NCI-H510A (cell line): ENCODE measurements around the gene TBC1D3G.
"Not testable (repeated sequence)": the region's sequence is repeated elsewhere in the genome, so short reads cannot be mapped to it uniquely, and the experiment has no call there.

Experiments used
- DNase-seq: peaks from one replicate; lab custom pipeline; 2025; lab: John Stamatoyannopoulos, UW

Gene TBC1D3G

DNA sequence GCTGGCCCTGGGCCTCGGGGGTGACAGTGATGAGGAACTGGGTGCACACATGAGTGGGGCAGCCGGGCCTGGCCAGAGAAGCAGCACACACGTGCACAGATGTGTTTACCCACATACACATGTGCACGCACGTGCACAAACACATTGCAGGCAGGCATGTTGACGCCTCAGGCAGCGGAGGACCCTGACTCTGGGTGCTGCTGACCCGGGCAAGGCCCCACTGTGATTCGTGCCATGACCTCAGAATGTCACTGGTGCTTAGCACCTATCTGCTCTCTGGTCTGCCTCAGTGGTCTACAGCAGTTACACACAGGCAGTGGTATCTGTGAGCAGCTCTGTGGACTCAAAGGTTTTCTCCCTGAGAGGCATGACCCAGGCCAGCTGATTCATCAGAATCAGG lies at the start of gene TBC1D3G:
TSS of gene TBC1D3G (plus strand) at position 301 of the 400 bp plus-strand sequence. CDS start 1,528 bp downstream, outside the sequence.
- not testable (repeated sequence) for DNase-seq

DNA sequence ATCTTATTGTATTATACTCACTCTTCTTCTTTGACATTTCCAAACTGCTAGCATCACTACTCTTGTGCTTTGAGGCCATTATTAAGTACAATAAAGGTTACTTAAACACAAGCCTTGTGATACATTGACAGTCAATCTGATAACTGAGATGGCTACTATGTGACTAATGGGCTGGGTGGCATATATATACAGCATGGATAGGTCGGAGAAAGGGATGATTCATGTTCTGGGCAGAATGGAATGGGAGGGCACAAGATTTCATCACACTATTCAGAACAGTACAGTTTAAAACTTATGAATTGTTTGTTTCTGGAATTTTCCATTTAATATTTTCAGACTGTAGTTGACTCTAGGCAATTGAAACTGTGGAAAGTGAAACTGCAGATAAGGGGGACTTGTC lies 40.4 kb upstream of the TBC1D3G start:
- not testable (repeated sequence) for DNase-seq

DNA sequence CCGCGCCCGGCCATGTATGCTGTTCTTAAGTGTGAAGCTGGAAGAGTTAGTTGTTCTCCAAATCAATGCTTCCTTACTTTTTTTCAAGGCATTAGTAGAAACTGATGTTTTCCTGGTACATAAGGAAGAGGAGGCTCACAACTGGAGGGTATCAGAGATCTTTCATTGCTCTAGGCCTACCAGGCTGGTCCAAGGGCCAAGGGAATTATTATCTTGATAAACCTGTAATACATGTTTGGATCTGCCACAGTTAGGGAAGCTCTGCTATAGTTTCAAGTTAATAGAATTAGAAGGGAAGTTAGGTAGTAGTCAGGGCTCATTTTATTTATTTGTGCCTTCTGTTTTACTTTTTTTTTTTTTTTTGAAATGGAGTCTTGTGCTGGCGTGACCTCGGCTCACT lies 39.5 kb upstream of the TBC1D3G start:
- DNase-seq = not testable (repeated sequence)

DNA sequence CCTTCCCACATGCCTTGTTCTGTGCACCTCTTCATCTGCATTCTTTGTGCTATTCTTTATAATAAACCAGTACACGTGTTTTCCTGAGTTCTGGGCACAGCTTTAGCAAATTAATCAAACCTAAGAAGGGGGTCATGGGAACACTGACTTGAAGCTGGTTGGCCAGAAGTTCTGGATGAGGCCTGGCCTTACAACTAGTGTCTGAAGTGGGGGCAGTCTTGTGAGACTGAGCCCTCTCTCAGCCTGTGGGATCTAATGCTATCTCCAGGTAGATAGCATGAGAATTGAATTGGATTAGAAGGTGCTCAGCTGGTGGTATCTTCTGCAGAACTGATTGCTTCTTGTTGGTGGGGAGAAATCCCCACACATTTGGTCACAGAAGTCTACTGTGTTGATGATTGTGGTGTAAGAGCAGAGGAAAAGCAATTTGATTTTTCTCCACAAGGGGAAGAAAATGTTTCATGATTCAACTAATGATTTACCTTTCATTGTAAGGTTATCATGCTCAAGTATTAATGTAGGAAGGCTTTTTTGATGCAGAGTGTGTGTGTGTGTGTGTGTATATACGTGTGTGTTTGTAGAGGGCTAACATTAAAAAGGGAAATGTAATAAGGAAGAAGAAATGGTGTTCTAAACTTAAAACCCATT lies 33.6 kb upstream of the TBC1D3G start:
- DNase-seq = not testable (repeated sequence)

DNA sequence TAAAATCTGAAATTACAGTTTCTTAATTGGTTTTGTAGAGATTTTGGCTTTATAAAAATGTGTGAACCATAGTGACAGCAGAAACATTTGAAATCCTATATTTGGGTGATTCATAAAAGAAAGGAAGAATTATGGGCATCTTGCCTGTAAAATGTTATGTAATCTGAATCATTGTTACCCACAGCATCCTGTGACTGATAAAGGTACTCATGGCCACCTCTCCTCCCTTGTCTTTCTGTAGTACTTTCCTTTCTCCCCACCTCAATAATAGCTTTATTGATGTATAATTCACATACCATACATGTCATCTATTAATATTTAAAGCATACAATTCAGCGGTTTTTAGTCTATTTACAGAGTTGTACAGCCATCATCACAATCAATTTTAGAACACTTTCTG lies 28.5 kb upstream of the TBC1D3G start:
- not testable (repeated sequence) for DNase-seq

DNA sequence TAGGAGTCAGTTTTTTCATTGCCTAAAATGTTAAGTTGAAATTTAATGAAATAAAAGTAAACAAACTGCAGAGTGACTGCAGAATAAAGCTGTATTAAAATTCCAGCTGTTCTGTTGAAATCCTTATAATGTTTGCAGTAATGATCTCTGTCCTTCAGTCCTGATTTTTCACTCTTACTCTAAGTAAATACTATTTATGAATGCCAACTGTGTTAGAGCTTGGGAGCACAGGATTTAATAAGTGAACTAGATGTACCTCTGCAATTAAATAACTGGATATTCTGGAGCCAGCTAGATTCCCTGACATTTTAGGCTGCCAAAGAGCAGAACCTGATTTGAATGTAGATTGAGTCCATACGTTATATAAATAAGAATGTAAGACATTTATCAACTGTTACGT lies 7.9 kb upstream of the TBC1D3G start:
- DNase-seq = not testable (repeated sequence)

DNA sequence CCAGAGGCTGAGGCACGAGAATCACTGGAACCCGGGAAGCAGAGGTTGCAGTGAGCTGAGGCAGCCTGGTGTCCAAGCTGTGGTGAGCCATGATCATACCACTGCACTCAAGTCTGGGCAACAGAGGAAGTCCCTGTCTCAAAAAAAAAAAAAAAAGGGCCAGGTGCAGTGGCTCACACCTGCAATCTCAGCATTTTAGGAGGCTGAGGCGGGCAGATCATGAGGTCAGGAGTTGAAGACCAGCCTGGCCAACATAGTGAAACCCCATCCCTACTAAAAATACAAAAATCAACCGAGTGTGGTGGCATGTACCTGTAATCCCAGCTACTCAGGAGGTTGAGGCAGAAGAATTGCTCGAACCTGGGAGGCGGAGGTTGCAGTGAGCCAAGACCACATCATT lies 38.8 kb downstream of the TBC1D3G start:
- DNase-seq = not testable (repeated sequence)

DNA sequence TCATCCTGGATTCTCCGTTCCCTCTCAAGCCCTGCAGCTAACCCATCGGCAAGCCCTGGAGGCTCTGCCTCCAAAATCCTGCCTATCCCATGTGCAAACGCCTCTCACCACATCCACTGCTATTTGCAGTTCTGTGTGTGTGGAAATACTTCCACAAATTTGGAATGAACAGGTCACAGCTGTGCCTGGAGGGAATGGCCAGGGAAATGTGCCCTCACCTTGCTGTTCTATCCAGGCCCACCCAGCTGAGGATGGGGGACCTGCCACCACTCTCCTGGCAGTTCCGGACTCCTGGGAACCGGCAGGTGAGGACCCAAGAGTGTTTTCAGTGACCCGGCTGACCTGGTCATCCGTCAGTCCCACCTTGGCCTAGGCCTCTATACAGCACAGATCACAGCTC lies 52.3 kb downstream of the TBC1D3G start:
- not testable (repeated sequence) for DNase-seq
